DND-41 (cell line): ENCODE results near the gene SOST.

Source experiments
- EZH2 ChIP-seq: IDR thresholded peaks from 3 replicates; pipeline ENCODE4 v1.6.1; 2012; ENCODE audit warnings: borderline replicate concordance, low read depth, mild to moderate bottlenecking, moderate library complexity, low read length, inconsistent platforms; ENCODE audit not compliant: severe bottlenecking
- TF ChIP-seq, protein P1 (sequence below): IDR thresholded peaks from 2 replicates; pipeline ENCODE4 v1.5.1; 2012; ENCODE audit warnings: borderline replicate concordance, low read length, moderate library complexity, mild to moderate bottlenecking; ENCODE audit not compliant: poor library complexity, severe bottlenecking; ENCODE audit errors: extremely low read depth

DNA sequence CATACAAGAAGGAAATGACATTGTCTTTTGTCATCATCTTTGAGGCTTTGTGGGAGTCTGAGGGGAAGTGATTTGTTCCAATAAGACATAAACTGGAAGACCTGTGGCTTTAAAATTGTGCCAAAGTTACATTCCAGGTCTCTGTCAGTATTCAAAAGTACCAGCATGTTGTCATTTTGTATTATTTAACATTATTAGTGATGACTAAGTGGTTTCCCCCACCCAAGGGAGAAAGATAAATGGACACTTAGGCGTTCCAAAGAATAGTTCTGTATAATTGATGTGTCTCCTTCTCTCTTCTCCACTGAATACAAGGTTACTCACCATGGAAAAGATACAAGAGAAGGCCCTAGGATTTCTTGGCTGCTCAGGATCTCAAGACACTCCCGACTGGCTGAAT, 25.5 kb upstream of the SOST start:
- TF ChIP-seq, protein P1, sequence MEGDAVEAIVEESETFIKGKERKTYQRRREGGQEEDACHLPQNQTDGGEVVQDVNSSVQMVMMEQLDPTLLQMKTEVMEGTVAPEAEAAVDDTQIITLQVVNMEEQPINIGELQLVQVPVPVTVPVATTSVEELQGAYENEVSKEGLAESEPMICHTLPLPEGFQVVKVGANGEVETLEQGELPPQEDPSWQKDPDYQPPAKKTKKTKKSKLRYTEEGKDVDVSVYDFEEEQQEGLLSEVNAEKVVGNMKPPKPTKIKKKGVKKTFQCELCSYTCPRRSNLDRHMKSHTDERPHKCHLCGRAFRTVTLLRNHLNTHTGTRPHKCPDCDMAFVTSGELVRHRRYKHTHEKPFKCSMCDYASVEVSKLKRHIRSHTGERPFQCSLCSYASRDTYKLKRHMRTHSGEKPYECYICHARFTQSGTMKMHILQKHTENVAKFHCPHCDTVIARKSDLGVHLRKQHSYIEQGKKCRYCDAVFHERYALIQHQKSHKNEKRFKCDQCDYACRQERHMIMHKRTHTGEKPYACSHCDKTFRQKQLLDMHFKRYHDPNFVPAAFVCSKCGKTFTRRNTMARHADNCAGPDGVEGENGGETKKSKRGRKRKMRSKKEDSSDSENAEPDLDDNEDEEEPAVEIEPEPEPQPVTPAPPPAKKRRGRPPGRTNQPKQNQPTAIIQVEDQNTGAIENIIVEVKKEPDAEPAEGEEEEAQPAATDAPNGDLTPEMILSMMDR: no peak
- no peak for TF ChIP-seq EZH2
